GM19043 (cell line): Measurements from ENCODE around the gene STX12.
A peak's percentile ranks its signal among the peaks of the same experiment; 100 is the strongest.

Experiments used
- ATAC-seq: cut with Tn5 transposase; IDR thresholded peaks from one replicate; pipeline ENCODE4 v1.9.1; 2021; ENCODE audit warnings: low read depth; ENCODE audit not compliant: unreplicated experiment

STX12 gene

GRCh38 chr1:27772932-27773825 is at the start of gene STX12:
TSS of gene STX12 (plus strand) at chr1:27773219. CDS start at chr1:27773308, 89 bp downstream.
- ATAC-seq, result peak; percentile 67

- ATAC-seq, result no peak
Measured at GRCh38 chr1:27724961-27725373, 48.1 kb upstream of the STX12 start.

- ATAC-seq, result peak; percentile 96
Measured at GRCh38 chr1:27725374-27726172, 47.4 kb upstream of the STX12 start, which contains the start of gene FAM76A. TSS of gene FAM76A (plus strand) at chr1:27725961. CDS start at chr1:27726081, 120 bp downstream.

- ATAC-seq, result no peak
Measured at GRCh38 chr1:27726173-27727044, 46.6 kb upstream of the STX12 start.

- no peak for ATAC-seq
Measured at GRCh38 chr1:27727126-27727525, 45.9 kb upstream of the STX12 start.

- no peak for ATAC-seq
Measured at GRCh38 chr1:27736252-27736651, 36.8 kb upstream of the STX12 start.

GRCh38 chr1:27741121-27741520 is 31.9 kb upstream of the STX12 start:
- no peak for ATAC-seq

GRCh38 chr1:27744556-27744955 is 28.5 kb upstream of the STX12 start:
- no peak for ATAC-seq

- ATAC-seq, result no peak
Measured at GRCh38 chr1:27745466-27745865, 27.6 kb upstream of the STX12 start.

- no peak for ATAC-seq
Measured at GRCh38 chr1:27752360-27752759, 20.7 kb upstream of the STX12 start.

- ATAC-seq, result no peak
Measured at GRCh38 chr1:27755286-27755685, 17.7 kb upstream of the STX12 start.

GRCh38 chr1:27755865-27756264 is 17.2 kb upstream of the STX12 start:
- no peak for ATAC-seq

- ATAC-seq, result no peak
Measured at GRCh38 chr1:27759236-27759635, 13.8 kb upstream of the STX12 start.

- ATAC-seq, result no peak
Measured at GRCh38 chr1:27760426-27760825, 12.6 kb upstream of the STX12 start.

GRCh38 chr1:27762033-27762432 is 11.0 kb upstream of the STX12 start:
- ATAC-seq, result no peak

- no peak for ATAC-seq
Measured at GRCh38 chr1:27763358-27763757, 9.7 kb upstream of the STX12 start.

- ATAC-seq, result no peak
Measured at GRCh38 chr1:27770293-27770830, 2.7 kb upstream of the STX12 start.

- no peak for ATAC-seq
Measured at GRCh38 chr1:27772036-27772931, 735 bp upstream of the STX12 start.

- peak; percentile 8 for ATAC-seq
Measured at GRCh38 chr1:27773826-27774445, 917 bp downstream of the STX12 start.
